Mononuclear cell (primary cell): Measurements from ENCODE around the gene ARHGAP22. TPM values are rescaled to one million over a fixed set of nuclear protein-coding genes. Genes with fewer than 3 reads are reported as not detected.

Experiments
- H3K27me3 ChIP-seq: 2 replicates; pipeline ENCODE4 v1.6.0; 2011; ENCODE audit warnings: low read length, control low read depth; ENCODE audit not compliant: insufficient read depth
- H3K4me1 ChIP-seq: 2 replicates; pipeline ENCODE4 v1.5.1; 2011; ENCODE audit warnings: mild to moderate bottlenecking, low read length, control low read depth; ENCODE audit not compliant: insufficient read depth
- H3K4me3 ChIP-seq: 2 replicates; pipeline ENCODE4 v1.5.1; 2011; ENCODE audit warnings: mild to moderate bottlenecking, low read length, moderate library complexity
- H3K9me3 ChIP-seq: 2 replicates; pipeline ENCODE4 v1.5.1; 2011; ENCODE audit warnings: low read depth, mild to moderate bottlenecking, control low read depth, low read length
- total RNA-seq: library from RNA; depleted of rRNA; stranded (reverse); fragments of >200 nt; gene quantifications from one replicate; pipeline ENCODE4 v1.2.3, GENCODE V29; 2012

Gene ARHGAP22
- total RNA-seq, 1 donor: 1.2 TPM

DNA sequence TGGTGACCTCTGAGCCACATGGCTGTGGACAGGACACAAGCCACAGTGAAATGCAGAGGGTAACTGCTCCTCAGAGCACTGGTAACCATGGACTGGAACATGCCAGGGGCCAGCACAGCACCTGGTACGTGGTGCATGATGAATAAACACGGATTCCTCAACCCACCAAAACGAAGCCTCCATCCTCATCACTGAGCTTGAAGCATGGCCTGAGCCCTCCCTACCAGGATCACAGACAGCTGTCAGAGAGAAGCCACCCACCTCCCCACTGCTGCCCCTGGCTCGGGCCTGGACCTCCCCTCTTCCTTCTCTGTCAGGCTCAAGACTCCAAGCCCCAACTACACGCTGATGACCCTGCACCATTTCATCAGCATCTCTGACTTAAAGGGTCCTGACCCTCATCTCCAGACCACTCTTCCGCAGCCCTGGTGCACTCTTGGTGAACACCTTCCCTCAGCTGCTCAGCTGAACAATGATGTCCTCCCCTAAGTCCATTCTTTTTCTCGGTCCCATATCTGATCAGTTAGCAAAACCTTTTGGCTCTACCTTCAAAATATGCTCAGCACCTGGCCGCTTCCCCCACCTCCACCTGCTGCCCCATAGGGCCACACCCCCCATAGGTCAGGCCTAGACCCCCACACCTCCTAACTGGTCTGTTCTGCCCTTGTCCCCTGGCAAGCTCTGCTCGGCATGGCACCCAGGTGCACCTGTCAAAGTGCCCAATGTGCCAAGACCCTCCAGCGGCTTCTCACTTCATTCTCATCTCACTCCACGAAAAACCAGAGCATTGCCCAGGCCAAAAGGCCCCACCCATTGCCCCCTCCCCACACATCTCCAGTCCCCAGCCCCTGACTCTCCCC lies 157.3 kb downstream of the ARHGAP22 start:
- H3K4me1 ChIP-seq: no peaks in the 10 kb centered on the region
- no peak overlapping the region for H3K4me3 ChIP-seq
- no peaks in the 10 kb centered on the region for H3K9me3 ChIP-seq
- no peaks in the 10 kb centered on the region for H3K27me3 ChIP-seq

DNA sequence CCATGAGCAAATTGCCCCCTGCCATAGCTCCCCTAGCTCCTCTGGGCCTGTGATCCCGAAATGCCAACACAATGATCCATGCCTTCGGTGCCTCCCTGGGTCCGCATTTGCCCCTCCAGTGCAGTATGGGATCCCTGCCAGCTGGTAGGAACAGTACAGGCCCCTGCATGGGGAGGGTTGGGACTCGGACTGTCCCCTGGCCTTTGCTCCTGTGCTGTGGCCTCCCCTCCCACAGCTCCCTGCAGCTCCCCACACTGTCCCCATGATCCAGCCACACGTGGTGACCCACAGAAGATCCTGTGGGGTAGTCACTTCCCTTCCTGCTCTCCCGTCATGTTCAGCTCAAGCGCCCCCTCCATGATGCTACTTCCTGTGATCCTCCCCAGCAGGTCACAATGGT lies 158.1 kb downstream of the ARHGAP22 start:
- H3K4me1 ChIP-seq: no peaks in the 10 kb centered on the region
- no peaks in the 10 kb centered on the region for H3K9me3 ChIP-seq
- H3K27me3 ChIP-seq: no peaks in the 10 kb centered on the region
- no peak overlapping the region for H3K4me3 ChIP-seq

DNA sequence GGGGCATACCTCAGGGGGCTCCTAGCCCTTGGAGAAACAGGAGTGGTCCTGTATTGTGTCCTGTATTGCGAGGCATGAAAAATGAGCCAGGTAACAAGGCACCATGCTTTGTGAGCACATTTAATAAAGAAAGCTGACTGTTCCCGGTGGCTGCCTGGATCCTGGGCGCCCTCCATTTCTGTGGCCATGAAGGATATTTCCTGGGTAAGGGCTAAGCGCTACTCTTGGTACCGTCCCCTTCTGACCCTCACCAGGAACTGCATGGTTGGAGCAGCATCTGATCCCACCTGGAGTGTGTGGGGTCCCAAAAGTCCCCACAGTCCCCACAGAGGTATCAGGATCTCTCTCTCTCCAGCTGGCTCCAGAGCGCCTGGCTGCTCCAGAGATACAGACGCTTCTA lies 158.9 kb downstream of the ARHGAP22 start:
- no peaks in the 10 kb centered on the region for H3K9me3 ChIP-seq
- H3K4me1 ChIP-seq: no peaks in the 10 kb centered on the region
- no peaks in the 10 kb centered on the region for H3K27me3 ChIP-seq
- H3K4me3 ChIP-seq: no peak overlapping the region

GRCh38 chr10:48444861-48445841 lies 159.7 kb downstream of the ARHGAP22 start:
- Histone ChIP-seq H3K4me3 (no peak overlapping the region), H3K27me3 (no peaks in the 10 kb centered on the region), H3K9me3 (no peaks in the 10 kb centered on the region), H3K4me1 (no peaks in the 10 kb centered on the region)

GRCh38 chr10:48444266-48444665 lies 160.6 kb downstream of the ARHGAP22 start:
- Histone ChIP-seq H3K4me1 (no peaks in the 10 kb centered on the region), H3K27me3 (no peaks in the 10 kb centered on the region), H3K4me3 (no peak overlapping the region), H3K9me3 (no peaks in the 10 kb centered on the region)

DNA sequence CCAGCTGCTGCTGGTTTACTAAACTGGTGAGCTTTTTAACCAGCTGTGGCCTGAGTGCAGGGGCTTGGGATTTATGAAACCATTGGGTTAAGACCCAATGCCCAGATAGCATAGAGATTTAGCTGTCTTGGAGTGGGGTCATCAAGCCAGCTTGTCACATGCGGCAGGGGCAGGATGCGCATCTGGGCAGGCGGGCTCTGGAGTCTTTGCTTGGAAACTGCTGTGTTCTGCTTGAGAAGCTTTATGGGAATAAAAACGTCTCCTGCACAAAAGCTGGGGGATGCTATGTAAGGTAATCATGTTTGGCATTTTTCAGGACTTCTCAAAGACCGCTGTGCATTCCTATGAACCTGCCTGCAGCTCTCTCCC lies 162.1 kb downstream of the ARHGAP22 start:
- Histone ChIP-seq H3K4me3 (no peak overlapping the region), H3K27me3 (no peaks in the 10 kb centered on the region), H3K9me3 (no peaks in the 10 kb centered on the region), H3K4me1 (no peaks in the 10 kb centered on the region)

DNA sequence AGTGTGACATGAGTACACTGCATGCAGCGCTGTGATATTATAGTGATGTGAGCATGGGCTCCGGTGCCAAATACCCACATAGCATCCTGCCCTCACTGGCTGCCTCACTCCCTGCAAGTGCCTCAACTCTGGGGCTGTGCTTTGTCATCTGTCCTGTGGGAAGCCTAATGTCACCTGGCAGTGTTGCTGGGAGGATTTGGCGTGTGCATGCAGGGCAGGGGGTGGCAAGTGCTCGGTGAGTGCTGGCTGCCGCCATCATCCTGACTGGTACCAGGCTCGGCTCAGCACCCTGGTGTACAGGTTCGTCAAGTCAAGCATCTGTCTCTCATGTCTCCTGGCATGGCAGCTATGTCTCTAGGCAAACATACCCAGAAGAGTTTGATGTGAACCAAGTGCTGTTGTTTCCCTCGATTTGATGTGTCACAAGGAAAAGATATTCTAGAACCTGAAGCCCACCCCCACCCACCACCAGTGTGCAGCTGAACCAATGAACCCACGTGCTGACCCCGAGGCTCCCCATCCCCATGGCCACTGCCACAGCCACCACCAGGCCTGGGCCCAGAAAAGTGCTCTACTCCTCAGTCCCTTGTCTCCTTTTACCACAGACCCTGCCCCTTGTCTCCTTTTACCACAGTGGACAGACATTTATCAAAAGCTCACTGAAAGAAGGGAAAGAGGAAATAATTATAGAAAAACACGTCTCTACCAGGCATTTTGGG lies 162.6 kb downstream of the ARHGAP22 start:
- no peaks in the 10 kb centered on the region for H3K27me3 ChIP-seq
- H3K9me3 ChIP-seq: no peaks in the 10 kb centered on the region
- H3K4me1 ChIP-seq: no peaks in the 10 kb centered on the region
- H3K4me3 ChIP-seq: no peak overlapping the region

- Histone ChIP-seq H3K4me3 (no peak overlapping the region), H3K4me1 (no peaks in the 10 kb centered on the region), H3K27me3 (no peaks in the 10 kb centered on the region), H3K9me3 (no peaks in the 10 kb centered on the region)
Observed at GRCh38 chr10:48440771-48441170, 164.1 kb downstream of the ARHGAP22 start.

- Histone ChIP-seq H3K27me3 (no peaks in the 10 kb centered on the region), H3K4me1 (no peaks in the 10 kb centered on the region), H3K4me3 (no peak overlapping the region), H3K9me3 (no peaks in the 10 kb centered on the region)
Observed at GRCh38 chr10:48439581-48440041, 165.3 kb downstream of the ARHGAP22 start.

GRCh38 chr10:48439031-48439430 lies 165.8 kb downstream of the ARHGAP22 start:
- Histone ChIP-seq H3K27me3 (no peaks in the 10 kb centered on the region), H3K9me3 (no peaks in the 10 kb centered on the region), H3K4me3 (no peak overlapping the region), H3K4me1 (no peaks in the 10 kb centered on the region)

DNA sequence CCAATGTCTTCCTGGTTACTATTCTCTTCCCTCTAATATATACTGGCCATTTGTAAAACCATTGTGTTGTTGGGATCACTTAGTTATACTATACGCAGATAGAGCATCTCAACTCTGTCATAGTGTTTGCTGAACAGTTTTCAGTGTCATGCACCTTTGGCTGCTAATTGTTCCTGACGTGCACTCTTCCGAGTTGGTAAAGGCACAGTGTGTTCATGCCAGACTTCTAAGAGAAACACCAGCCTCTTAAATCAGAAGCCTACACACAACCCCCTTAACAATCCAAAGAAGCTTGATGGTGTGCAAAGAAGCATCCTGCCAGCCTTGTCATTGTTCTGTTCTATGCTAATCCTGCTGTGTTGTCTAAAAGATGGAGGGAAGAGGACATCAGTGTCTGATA lies 167.3 kb downstream of the ARHGAP22 start:
- Histone ChIP-seq H3K4me3 (no peak overlapping the region), H3K27me3 (no peaks in the 10 kb centered on the region)

DNA sequence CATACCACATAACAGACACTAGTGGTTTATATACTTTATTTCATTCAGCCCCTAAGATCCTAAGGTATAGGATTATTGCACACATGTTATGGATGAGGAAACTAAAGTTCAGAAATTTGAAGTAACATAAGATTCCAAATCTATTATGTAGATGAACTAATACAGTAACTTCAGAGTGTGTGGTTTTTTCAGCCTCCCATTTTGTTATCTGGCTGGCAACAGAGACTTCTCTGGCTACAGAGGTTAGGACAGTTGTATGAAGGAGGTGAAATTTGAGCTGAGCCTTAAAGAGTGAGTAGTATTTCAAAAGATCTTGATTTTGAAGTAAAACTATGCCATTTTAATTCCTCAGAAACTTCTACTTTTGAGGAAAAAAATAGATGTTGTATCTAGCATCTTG lies 173.0 kb downstream of the ARHGAP22 start:
- Histone ChIP-seq H3K9me3 (no peaks in the 10 kb centered on the region), H3K4me3 (no peak overlapping the region), H3K27me3 (no peaks in the 10 kb centered on the region), H3K4me1 (no peaks in the 10 kb centered on the region)

More for the DNA sequence above, 167.3 kb downstream of the ARHGAP22 start:
- H3K4me1 ChIP-seq: no peaks in the 10 kb centered on the region
- H3K9me3 ChIP-seq: no peaks in the 10 kb centered on the region

- H3K9me3 ChIP-seq: no peaks in the 10 kb centered on the region
- H3K4me1 ChIP-seq: no peaks in the 10 kb centered on the region
- H3K27me3 ChIP-seq: no peaks in the 10 kb centered on the region
- H3K4me3 ChIP-seq: no peak overlapping the region
Observed at GRCh38 chr10:48430402-48430993, 174.4 kb downstream of the ARHGAP22 start.

GRCh38 chr10:48429309-48429708 lies 175.6 kb downstream of the ARHGAP22 start:
- H3K9me3 ChIP-seq: no peaks in the 10 kb centered on the region
- no peaks in the 10 kb centered on the region for H3K27me3 ChIP-seq
- no peak overlapping the region for H3K4me3 ChIP-seq
- no peaks in the 10 kb centered on the region for H3K4me1 ChIP-seq
